Hematopoietic multipotent progenitor cell (in vitro differentiated cells): ENCODE data around the gene FGF18. TPM values are rescaled to one million over a fixed set of nuclear protein-coding genes. Genes with fewer than 3 reads are reported as not detected.
"Not testable (repeated sequence)": the region's sequence is repeated elsewhere in the genome, so short reads cannot be mapped to it uniquely, and the experiment has no call there.

ENCODE experiments used
- DNase-seq, 3 donors: peaks; one replicate each; pipeline ENCODE4 v3.0.0-alpha.2; 2011 to 2015; ENCODE audit warnings: low read depth in 2 of 3, low spot score in 2 of 3
- total RNA-seq: library from RNA; depleted of rRNA; stranded (reverse); fragments of >200 nt; gene quantifications from one replicate; pipeline ENCODE4 v1.2.3, GENCODE V29; 2012

FGF18 gene
- total RNA-seq, 1 donor: 0.54 TPM

DNA sequence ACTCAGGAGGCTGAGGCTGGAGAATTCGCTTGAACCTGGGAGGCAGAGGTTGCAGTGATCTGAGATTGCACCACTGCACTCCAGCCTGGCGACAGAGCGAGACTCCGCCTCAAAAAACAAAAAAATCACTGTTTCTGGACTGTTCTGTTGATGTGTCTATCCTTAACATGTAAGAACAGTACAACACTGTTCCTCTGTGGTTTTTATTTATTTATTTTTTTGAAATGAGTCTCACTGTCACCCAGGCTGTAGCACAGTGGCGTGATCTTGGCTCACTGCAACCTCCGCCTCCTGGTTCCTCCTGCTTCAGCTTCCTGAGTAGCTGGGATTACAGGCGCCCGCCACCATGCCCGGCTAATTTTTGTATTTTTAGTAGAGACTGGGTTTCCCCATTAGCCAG is 20.8 kb upstream of the FGF18 start:
- not testable (repeated sequence) for DNase-seq

GRCh38 chr5:171400169-171400568 is 19.3 kb upstream of the FGF18 start:
- no peak for DNase-seq

DNA sequence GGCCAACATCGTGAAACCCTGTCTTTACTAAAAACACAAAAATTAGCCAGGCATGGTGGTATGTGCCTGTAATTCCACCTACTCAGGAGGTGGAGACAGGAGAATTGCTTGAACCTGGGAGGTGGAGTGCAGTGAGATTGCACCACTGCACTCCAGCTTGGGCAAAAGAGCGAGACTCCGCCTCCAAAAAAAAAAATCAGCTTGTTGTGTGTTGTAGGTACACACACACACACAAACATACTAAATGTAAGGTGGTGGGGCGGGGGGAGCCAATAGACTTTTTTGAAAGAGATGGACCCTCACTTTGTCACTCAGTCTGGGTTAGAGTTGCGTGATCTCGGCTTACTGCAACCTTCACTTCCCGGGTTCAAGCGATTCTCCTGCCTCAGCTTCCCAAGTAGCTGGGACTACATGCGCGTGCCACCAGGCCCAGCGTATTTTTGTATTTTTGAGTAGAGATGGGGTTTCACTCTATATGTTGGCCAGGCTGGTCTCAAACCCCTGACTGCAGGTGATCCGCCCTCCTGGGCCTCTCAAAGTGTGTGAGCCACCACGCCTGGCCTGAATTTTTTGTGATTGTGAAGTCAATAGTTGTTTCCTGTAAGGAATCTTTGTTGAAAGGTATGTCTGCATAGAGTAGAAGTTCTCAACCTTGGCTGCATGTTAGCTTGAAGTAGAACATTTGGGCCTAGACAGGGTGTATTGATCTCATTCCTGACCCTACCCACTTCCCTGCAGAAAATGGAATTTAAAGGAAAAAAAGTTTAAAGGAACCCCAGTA is 18.1 kb upstream of the FGF18 start:
- DNase-seq: no peak

DNA sequence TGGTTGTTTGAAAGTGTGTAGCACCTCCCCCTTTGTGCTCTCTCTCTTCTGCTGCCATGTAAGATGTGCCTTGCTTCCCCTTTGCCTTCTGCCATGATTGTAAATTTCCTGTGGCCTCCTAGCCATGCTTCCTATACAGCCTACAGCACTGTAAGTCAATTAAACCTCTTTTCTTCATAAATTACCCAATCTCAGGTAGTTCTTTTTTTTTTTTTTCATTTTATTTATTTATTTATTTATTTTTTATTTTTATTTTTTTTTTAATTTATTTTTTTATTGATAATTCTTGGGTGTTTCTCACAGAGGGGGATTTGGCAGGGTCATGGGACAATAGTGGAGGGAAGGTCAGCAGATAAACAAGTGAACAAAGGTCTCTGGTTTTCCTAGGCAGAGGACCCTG is 16.7 kb upstream of the FGF18 start:
- not testable (repeated sequence) for DNase-seq

GRCh38 chr5:171405615-171406014 is 13.8 kb upstream of the FGF18 start:
- peak in 2 of 3 donors; percentile 11 to 35 for DNase-seq

DNA sequence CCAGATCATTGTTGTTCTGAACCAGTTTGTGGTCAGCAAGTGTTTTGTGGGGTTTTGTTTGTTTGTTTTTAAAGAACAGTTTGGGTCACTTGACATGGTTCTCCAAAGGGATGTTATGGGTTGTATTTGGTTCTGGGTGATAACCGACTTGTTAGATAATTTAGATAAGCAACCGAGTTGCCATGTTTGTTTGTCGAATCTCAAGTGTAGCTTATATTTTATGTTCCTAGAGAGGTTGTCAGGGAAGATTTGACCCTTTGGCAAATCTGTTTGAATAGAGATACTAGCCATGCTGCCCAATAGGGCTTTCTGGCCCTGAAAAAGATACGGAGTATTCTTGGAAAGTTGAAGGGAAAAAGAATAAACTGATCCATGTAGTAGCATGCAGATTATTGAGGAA is 12.2 kb upstream of the FGF18 start:
- DNase-seq: no peak

GRCh38 chr5:171409164-171410136 is 10.0 kb upstream of the FGF18 start:
- no peak for DNase-seq

GRCh38 chr5:171410181-171410580 is 9.3 kb upstream of the FGF18 start:
- DNase-seq: peak in 1 of 3 donors; percentile 41

DNA sequence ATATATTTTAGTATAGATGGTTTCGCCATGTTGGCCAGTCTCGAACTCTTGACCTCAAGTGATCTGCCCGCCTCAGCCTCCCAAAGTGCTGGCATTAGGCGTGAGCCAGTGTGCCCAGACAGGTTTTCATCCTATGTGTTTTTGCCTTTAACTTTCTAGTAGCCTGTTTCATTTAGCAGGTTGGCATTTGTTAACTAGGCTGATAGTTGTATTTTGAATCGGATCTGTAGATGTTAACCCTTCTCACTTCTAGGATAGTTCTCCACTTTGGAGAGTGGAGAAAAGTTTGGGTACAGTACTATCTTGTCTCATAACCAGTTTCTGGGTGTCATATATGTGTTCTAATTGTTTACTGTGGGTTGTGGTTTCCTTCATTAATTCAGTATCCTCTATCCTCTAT is 7.3 kb upstream of the FGF18 start:
- no peak for DNase-seq

- DNase-seq: no peak
Measured at GRCh38 chr5:171413153-171413910, 6.1 kb upstream of the FGF18 start.

DNA sequence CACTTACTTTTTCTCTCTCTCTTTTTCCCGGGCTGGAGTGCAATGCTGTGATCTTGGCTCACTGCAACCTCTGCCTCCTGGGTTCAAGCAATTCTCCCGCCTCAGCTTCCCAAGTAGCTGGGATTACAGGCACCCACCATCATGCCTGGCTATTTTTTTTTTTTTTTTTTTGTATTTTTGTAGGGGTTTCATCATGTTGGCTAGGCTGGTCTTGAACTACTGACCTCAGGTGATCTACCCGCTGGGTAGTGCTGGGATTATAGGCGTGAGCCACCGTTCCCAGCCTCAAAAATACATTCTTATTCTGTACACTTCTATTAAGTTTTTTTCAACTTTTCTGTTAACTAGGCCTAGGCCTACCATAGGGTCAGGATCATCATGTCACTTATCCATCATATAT is 5.5 kb upstream of the FGF18 start:
- not testable (repeated sequence) for DNase-seq

DNA sequence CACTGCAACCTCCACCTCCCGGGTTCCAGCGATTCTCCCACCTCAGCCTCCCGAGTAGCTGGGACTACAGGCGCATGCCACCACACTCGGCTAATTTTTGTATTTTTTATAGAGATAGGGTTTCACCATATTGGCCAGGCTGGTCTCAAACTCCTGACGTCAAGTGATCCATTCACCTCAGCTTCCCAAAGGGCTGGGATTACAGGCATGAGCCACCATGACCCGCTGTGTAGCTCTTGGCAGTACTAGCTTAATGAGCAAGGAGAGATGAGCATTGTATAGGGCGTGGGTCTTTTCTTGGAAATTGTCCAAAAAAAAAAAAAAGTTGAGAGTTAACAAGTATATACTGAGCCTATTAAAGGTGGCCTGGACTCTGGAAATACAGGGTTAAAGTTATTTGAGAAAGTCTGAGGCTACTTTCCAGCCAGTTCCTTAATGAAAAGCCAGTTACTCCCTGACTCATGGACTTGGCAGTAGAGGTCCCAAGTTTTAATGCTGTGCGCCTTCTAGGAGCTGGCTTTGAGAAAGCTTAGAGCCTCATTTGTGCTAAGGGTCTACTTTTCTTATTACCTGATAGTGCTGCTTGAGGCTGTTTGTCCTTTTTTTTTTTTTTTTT is 4.2 kb upstream of the FGF18 start:
- no peak for DNase-seq

GRCh38 chr5:171416160-171417049 is 3.0 kb upstream of the FGF18 start:
- no peak for DNase-seq

- DNase-seq: peak in 2 of 3 donors; percentile 53 to 57
Measured at GRCh38 chr5:171418316-171418981, 998 bp upstream of the FGF18 start.

DNA sequence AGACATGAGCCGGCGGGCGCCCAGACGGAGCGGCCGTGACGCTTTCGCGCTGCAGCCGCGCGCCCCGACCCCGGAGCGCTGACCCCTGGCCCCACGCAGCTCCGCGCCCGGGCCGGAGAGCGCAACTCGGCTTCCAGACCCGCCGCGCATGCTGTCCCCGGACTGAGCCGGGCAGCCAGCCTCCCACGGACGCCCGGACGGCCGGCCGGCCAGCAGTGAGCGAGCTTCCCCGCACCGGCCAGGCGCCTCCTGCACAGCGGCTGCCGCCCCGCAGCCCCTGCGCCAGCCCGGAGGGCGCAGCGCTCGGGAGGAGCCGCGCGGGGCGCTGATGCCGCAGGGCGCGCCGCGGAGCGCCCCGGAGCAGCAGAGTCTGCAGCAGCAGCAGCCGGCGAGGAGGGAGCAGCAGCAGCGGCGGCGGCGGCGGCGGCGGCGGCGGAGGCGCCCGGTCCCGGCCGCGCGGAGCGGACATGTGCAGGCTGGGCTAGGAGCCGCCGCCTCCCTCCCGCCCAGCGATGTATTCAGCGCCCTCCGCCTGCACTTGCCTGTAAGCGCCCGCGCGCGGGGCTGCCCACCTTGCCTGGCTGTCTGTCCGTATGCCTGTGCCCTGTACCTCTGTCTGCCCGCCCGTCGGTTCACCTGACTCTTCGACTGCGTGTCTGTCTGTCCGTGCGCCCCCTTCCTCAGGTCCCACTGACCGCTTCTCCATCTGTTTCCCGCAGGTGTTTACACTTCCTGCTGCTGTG is 412 bp downstream of the FGF18 start:
- DNase-seq: peak in 2 of 3 donors; percentile 31 to 57

DNA sequence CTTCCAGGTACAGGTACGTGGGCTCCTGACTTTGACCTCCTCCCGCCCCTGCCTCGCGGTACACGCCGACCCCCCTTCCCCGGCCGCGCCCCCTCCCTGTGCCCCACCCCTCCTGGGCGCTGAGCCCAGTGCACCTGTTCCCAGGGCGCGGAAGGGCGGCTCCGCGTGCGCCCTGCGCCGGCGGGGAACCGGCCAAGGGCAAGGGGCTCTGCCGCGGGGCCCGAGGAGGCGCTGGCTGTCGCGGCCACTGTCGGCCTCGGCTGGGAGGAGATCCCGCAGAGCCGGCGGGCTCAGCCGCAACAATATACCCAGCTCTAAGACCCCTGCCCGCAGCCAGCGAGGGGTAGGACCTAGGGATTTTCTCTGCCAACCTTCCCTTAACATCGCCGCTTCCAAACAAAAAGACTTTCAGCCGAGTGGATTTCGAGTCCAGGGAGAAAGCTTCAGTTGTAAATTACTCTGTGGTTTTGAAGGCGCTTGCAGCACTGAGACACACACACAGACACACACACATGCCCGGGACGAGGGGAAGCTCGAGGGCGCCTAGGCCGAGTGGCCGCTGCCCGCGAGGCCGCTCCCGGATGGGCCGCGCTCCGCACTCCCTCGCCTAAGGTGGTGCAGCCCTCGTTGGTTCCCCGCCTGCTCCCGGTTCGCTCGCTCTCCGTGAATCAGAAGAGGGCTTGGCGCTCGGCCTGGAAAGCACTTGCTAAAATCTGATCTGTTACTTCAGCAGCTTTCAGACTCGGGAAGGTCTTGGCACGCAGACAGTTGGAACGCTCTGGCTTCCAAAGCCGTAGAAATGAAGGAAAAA is 1.2 kb downstream of the FGF18 start:
- peak in 2 of 3 donors; percentile 13 to 26 for DNase-seq
